ENCODE measurements around the gene ASXL1. TPM values are rescaled to one million over a fixed set of nuclear protein-coding genes. Genes with fewer than 3 reads are reported as not detected.
"Not testable (repeated sequence)": the region's sequence is repeated elsewhere in the genome, so short reads cannot be mapped to it uniquely, and the experiment has no call there.

The ASXL1 gene
- polyA plus RNA-seq, 4 donors, result 16.8 to 66.8 (median 20.6) TPM

DNA sequence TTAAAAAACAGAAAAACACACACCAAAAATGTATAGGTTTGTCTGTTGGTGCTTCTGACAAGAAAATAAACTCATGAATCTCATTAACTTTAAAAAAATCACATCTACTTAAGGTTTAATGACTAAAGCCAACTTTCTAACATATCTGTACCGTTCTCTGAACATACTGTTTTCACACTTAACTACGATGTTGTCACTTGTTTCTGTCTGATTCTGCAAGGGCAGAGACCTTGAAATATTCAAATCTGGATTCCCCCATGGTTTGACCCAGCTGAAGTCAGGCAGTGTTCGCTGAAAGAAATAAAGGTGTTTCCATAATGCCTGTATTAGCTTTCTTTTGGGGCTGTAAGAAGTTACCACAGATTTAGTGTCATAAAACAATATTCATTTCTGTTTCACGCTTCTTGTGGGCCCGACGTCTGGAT lies 2.7 kb upstream of the ASXL1 start:
- FAIRE-seq (no peak), DNase-seq (no peak)
- no peak overlapping the region for H3K4me3 ChIP-seq (ENCODE audit: low read depth in 1 of 3, low read length in 3 of 3)
- peak overlapping the region in 1 of 3 donors; percentile 1 for H3K27ac ChIP-seq (ENCODE audit: low read depth in 1 of 3, low read length in 2 of 3)
- peaks cover 0 to 2% (median 0%) of the 10 kb centered on the region in 3 donors for H3K36me3 ChIP-seq (ENCODE audit: control insufficient read depth in 3 of 3, insufficient read depth in 2 of 3, low read depth in 1 of 3, low read length in 3 of 3)
- H3K4me1 ChIP-seq (ENCODE audit: control insufficient read depth in 3 of 3, insufficient read depth in 2 of 3, low read depth in 1 of 3, low read length in 2 of 3), result peaks cover 3 to 13% (median 4%) of the 10 kb centered on the region in 3 donors
- no peaks in the 10 kb centered on the region for H3K27me3 ChIP-seq (ENCODE audit: control insufficient read depth in 3 of 3, insufficient read depth in 3 of 3, low read length in 3 of 3)
- 64 to 81% (median 67%) methylated on average over 6 of the region's 6 CpGs for WGBS, 3 donors
- H3K9me3 ChIP-seq (ENCODE audit: control insufficient read depth in 2 of 2, insufficient read depth in 1 of 2, low read depth in 1 of 2, low read length in 1 of 2), result no peaks in the 10 kb centered on the region

DNA sequence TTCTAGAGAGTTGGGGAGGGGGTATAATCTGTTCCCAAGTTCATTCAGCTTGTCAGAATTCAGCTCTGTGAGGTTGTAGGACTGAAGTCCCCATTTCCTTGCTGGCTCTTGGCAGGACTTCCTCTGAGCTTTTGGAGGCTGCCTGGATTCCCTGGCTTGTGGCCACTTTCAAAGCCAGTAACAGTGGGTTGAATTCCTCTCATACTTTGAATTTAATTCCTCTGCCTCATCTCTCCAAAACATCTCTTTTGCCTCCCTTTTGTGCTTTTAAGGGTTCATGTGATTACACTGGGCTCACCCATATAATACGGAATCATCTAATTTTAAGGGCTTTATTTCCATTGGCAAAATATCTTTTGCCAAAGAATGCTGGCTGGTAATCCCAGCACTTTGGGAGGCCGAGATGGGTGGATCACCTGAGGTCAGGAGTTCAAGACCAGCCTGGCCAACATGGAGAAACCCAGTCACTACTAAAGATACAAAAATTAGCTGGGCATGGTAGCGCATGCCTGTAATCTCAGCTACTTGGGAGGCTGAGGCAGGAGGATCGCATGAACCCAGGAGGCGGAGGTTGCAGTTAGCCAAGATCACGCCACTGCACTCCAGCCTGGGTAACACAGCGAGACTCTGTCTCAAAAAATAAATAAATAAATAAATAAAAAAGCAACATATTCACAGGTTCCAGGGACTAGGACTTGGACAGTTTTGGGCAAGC lies 2.1 kb upstream of the ASXL1 start:
- not testable (repeated sequence) for H3K27me3 ChIP-seq (ENCODE audit: control insufficient read depth in 3 of 3, insufficient read depth in 3 of 3, low read length in 3 of 3); H3K36me3 ChIP-seq (ENCODE audit: control insufficient read depth in 3 of 3, insufficient read depth in 2 of 3, low read depth in 1 of 3, low read length in 3 of 3); DNase-seq; H3K4me3 ChIP-seq (ENCODE audit: low read depth in 1 of 3, low read length in 3 of 3); FAIRE-seq; H3K9me3 ChIP-seq (ENCODE audit: control insufficient read depth in 2 of 2, insufficient read depth in 1 of 2, low read depth in 1 of 2, low read length in 1 of 2)
- 79 to 89% (median 89%) methylated on average over 7 of the region's 7 CpGs for WGBS, 3 donors
- peak overlapping the region in 1 of 3 donors; percentile 1 for H3K27ac ChIP-seq (ENCODE audit: low read depth in 1 of 3, low read length in 2 of 3)
- H3K4me1 ChIP-seq (ENCODE audit: control insufficient read depth in 3 of 3, insufficient read depth in 2 of 3, low read depth in 1 of 3, low read length in 2 of 3), result peaks cover 6 to 13% (median 8%) of the 10 kb centered on the region in 3 donors

DNA sequence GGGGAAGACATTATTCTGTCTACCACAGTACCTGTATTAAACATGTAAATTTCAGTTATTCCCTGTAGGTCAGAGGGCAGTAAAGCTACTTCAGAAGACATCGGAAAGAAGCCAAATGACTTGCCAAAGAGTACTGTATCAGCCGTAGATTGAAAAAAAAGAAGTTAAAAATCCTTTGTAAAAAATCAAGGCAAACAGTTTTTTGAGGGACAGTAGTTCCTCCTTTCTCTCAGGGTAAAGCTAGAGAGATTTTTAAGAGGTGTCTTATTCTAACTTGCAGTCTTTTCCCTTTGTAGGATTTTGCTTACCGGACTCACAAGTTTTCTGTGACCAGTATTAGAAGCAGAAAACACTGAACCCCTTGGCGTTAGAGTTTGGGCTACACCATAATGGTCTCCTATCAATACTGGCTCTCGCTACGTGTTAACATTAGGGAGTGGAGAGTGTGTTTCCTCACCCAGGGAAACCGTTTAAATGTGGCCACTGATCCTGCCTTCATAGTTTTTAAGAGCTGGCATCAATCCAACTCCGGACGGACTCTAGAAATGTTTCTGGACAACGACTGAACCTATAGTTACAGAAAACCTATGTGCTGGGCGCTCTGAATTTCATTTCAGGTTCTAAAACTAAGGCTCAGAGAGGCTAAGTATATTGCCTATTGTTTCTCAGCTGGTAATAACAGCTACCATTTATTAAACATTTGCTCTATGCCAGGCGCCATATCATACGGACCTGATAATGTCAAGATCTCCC lies 1.3 kb upstream of the ASXL1 start:
- peaks cover 0 to 6% (median 0%) of the 10 kb centered on the region in 3 donors for H3K36me3 ChIP-seq (ENCODE audit: control insufficient read depth in 3 of 3, insufficient read depth in 2 of 3, low read depth in 1 of 3, low read length in 3 of 3)
- H3K27me3 ChIP-seq (ENCODE audit: control insufficient read depth in 3 of 3, insufficient read depth in 3 of 3, low read length in 3 of 3), result no peaks in the 10 kb centered on the region
- no peaks in the 10 kb centered on the region for H3K9me3 ChIP-seq (ENCODE audit: control insufficient read depth in 2 of 2, insufficient read depth in 1 of 2, low read depth in 1 of 2, low read length in 1 of 2)
- 37 to 55% (median 50%) methylated on average over 13 of the region's 13 CpGs for WGBS, 3 donors
- peaks cover 6 to 13% (median 8%) of the 10 kb centered on the region in 3 donors for H3K4me1 ChIP-seq (ENCODE audit: control insufficient read depth in 3 of 3, insufficient read depth in 2 of 3, low read depth in 1 of 3, low read length in 2 of 3)
- H3K27ac ChIP-seq (ENCODE audit: low read depth in 1 of 3, low read length in 2 of 3), result peak overlapping the region in 1 of 3 donors; percentile 98
- FAIRE-seq, result no peak
- H3K4me3 ChIP-seq (ENCODE audit: low read depth in 1 of 3, low read length in 3 of 3), result peak overlapping the region in 1 of 3 donors; percentile 93
- DNase-seq, result no peak

DNA sequence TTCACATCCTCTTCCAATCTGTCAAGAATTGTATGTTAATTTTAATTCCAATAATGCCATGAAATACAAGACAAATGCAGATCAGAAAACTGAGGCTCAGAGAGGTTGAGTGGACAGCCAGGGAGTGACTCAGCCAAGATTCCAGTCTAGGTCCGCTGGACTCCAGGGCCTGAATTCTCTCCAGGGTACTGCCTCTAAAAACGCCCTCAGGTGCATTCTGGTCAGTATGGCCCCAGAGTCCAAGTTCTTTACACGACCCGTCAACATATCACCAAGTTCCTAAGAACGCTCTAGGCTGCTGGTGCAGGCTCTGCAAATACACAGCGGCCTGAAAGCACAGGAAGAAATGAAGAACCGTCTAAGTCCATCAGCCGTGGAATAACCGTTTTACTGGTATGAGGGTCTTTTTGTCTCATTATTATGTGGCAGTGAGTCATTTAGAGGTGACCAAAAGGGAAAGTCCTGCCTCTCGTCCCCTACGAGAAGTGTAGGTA lies 709 bp upstream of the ASXL1 start:
- 0 to 2% (median 1%) methylated on average over 11 of the region's 11 CpGs for WGBS, 3 donors
- H3K27me3 ChIP-seq (ENCODE audit: control insufficient read depth in 3 of 3, insufficient read depth in 3 of 3, low read length in 3 of 3), result no peaks in the 10 kb centered on the region
- H3K4me3 ChIP-seq (ENCODE audit: low read depth in 1 of 3, low read length in 3 of 3), result peak overlapping the region; percentile 66 to 93 (median 78)
- peaks cover 8 to 13% (median 9%) of the 10 kb centered on the region in 3 donors for H3K4me1 ChIP-seq (ENCODE audit: control insufficient read depth in 3 of 3, insufficient read depth in 2 of 3, low read depth in 1 of 3, low read length in 2 of 3)
- peaks cover 0 to 6% (median 0%) of the 10 kb centered on the region in 3 donors for H3K36me3 ChIP-seq (ENCODE audit: control insufficient read depth in 3 of 3, insufficient read depth in 2 of 3, low read depth in 1 of 3, low read length in 3 of 3)
- FAIRE-seq (no peak), DNase-seq (peak in 1 of 2 donors; percentile 65)
- H3K9me3 ChIP-seq (ENCODE audit: control insufficient read depth in 2 of 2, insufficient read depth in 1 of 2, low read depth in 1 of 2, low read length in 1 of 2), result no peaks in the 10 kb centered on the region
- peak overlapping the region; percentile 85 to 99 (median 98) for H3K27ac ChIP-seq (ENCODE audit: low read depth in 1 of 3, low read length in 2 of 3)

DNA sequence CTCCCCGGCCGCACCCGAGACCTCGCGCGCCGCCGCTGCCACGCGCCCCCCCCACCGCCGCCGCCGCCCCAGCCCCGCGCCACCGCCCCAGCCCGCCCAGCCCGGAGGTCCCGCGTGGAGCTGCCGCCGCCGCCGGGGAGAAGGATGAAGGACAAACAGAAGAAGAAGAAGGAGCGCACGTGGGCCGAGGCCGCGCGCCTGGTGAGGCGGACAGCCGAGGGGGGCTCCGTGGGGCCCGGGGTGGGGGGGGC lies 426 bp downstream of the ASXL1 start:
- no peak for DNase-seq
- Histone ChIP-seq H3K27me3 (ENCODE audit: control insufficient read depth in 3 of 3, insufficient read depth in 3 of 3, low read length in 3 of 3) (no peaks in the 10 kb centered on the region), H3K4me3 (ENCODE audit: low read depth in 1 of 3, low read length in 3 of 3) (peak overlapping the region; percentile 78 to 86 (median 84)), H3K4me1 (ENCODE audit: control insufficient read depth in 3 of 3, insufficient read depth in 2 of 3, low read depth in 1 of 3, low read length in 2 of 3) (peaks cover 8 to 14% (median 9%) of the 10 kb centered on the region in 3 donors), H3K9me3 (ENCODE audit: control insufficient read depth in 2 of 2, insufficient read depth in 1 of 2, low read depth in 1 of 2, low read length in 1 of 2) (no peaks in the 10 kb centered on the region), H3K27ac (ENCODE audit: low read depth in 1 of 3, low read length in 2 of 3) (peak overlapping the region; percentile 87 to 99 (median 92)), H3K36me3 (ENCODE audit: control insufficient read depth in 3 of 3, insufficient read depth in 2 of 3, low read depth in 1 of 3, low read length in 3 of 3) (peaks cover 0 to 6% (median 0%) of the 10 kb centered on the region in 3 donors)
- no peak for FAIRE-seq
- whole genome bisulfite sequencing, 3 donors, result 0 to 1% methylated on average over 1 to 35 of the region's 35 CpGs; no CpG with 5 or more reads in 1 of the 3 donors

DNA sequence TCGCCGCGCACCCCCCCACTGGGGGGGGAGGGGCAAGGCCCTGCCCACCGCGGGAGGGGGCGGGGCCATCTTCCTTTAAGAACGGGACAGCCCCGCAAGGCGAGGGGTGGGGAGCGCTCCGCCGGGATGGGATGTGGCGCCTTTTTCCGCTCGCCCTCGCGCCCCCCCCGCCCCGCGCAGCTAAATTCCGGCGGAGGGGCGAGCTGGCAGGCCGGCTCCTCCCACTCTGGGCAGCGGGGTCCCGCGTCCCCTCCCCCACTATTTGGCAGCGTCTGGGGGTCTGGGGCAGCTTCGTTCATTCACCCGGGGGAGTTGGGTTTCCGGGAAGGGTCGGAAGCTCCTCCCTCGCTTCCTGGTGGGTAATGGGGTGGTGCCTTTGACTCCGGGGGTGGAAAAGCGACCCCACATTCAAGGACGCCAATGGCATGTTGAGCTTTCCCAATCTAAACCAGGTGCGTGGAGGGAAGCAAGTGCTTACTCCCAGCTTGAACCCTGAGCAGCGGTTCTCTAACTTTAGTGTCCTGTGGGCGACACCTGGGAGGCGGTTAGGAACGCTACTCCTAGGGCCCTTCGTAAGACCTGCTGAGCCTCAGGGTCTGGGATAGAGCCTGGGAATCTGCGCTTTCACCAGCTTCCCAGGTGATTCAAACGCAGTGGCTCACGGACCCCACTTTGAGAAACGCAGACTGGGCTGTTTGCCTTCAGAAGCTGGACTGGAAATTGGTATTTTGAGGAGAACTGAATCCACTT lies 927 bp downstream of the ASXL1 start:
- Histone ChIP-seq H3K36me3 (ENCODE audit: control insufficient read depth in 3 of 3, insufficient read depth in 2 of 3, low read depth in 1 of 3, low read length in 3 of 3) (peaks cover 0 to 6% (median 0%) of the 10 kb centered on the region in 3 donors), H3K27me3 (ENCODE audit: control insufficient read depth in 3 of 3, insufficient read depth in 3 of 3, low read length in 3 of 3) (no peaks in the 10 kb centered on the region), H3K4me3 (ENCODE audit: low read depth in 1 of 3, low read length in 3 of 3) (peak overlapping the region; percentile 78 to 86 (median 84)), H3K9me3 (ENCODE audit: control insufficient read depth in 2 of 2, insufficient read depth in 1 of 2, low read depth in 1 of 2, low read length in 1 of 2) (no peaks in the 10 kb centered on the region), H3K27ac (ENCODE audit: low read depth in 1 of 3, low read length in 2 of 3) (peak overlapping the region; percentile 61 to 87 (median 81)), H3K4me1 (ENCODE audit: control insufficient read depth in 3 of 3, insufficient read depth in 2 of 3, low read depth in 1 of 3, low read length in 2 of 3) (peaks cover 8 to 17% (median 12%) of the 10 kb centered on the region in 3 donors)
- FAIRE-seq, result no peak
- 0 to 1% (median 0%) methylated on average over 26 to 46 of the region's 46 CpGs for WGBS, 3 donors
- peak; percentile 67 to 80 for DNase-seq

DNA sequence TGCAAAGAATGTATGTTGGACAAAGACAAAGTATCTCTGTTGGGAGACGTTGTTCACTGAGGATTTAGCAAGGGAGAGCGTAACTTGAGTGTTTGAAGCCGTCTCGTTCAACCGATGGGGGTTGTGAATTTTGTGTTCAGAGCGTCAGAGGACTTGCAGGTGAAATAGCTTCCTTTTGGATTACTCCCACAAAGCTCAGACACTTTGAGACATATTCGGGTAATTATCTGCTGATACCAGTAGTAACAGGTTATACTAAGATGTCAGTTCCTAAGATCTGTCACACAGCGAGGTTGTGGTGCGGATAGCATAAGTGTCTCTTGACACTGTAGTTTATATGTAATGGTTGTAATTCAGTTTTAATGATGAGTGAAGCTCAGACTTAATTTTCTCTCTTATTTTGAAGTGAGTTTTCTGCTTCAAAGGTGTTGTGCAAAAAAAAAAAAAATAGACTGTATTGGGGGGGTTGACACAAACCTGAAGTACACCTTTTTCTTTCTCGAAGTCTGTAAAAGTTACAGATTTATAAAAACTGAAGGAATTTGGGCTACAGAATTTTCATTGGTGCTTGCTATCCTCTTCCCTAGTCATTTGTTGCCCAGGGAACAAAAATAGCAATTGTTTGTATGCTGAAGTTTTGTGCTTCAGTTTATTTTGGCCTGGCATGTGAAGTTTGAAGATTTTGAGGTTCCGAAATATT lies 1.7 kb downstream of the ASXL1 start:
- Histone ChIP-seq H3K27ac (ENCODE audit: low read depth in 1 of 3, low read length in 2 of 3) (peak overlapping the region; percentile 61 to 87 (median 81)), H3K27me3 (ENCODE audit: control insufficient read depth in 3 of 3, insufficient read depth in 3 of 3, low read length in 3 of 3) (no peaks in the 10 kb centered on the region), H3K4me3 (ENCODE audit: low read depth in 1 of 3, low read length in 3 of 3) (peak overlapping the region; percentile 78 to 86 (median 84)), H3K9me3 (ENCODE audit: control insufficient read depth in 2 of 2, insufficient read depth in 1 of 2, low read depth in 1 of 2, low read length in 1 of 2) (no peaks in the 10 kb centered on the region), H3K4me1 (ENCODE audit: control insufficient read depth in 3 of 3, insufficient read depth in 2 of 3, low read depth in 1 of 3, low read length in 2 of 3) (peaks cover 8 to 17% (median 12%) of the 10 kb centered on the region in 3 donors), H3K36me3 (ENCODE audit: control insufficient read depth in 3 of 3, insufficient read depth in 2 of 3, low read depth in 1 of 3, low read length in 3 of 3) (peaks cover 0 to 9% (median 0%) of the 10 kb centered on the region in 3 donors)
- no peak for FAIRE-seq
- peak in 1 of 2 donors; percentile 38 for DNase-seq
- 7 to 10% (median 9%) methylated on average over 11 of the region's 11 CpGs for WGBS, 3 donors
